GM23248 (cell line): ENCODE data around the gene DENND10.

Experiments used
- EZH2 ChIP-seq: fragments of 200-600 bp; sonication (generic); IDR thresholded peaks from 2 replicates; pipeline ENCODE4 v1.6.1; 2018; ENCODE audit warnings: antibody characterized with exemption, mild to moderate bottlenecking; ENCODE audit not compliant: insufficient read depth, poor library complexity, severe bottlenecking
- EZH2phosphoT487 ChIP-seq: fragments of 200-600 bp; sonication (generic); IDR thresholded peaks from 2 replicates; pipeline ENCODE4 v1.6.1; 2018; ENCODE audit warnings: antibody characterized with exemption, moderate library complexity, mild to moderate bottlenecking, low read depth; ENCODE audit not compliant: insufficient read depth

GRCh38 chr10:119116326-119116951 is 12.5 kb downstream of the DENND10 start:
- TF ChIP-seq EZH2 (no peak), EZH2phosphoT487 (no peak)
